T-helper 22 cell (primary cell): Measurements from ENCODE around the gene CKS1B.
"Not testable (repeated sequence)": the region's sequence is repeated elsewhere in the genome, so short reads cannot be mapped to it uniquely, and the experiment has no call there.

Experiments used
- DNase-seq: peaks from one replicate; pipeline ENCODE4 v3.0.0-alpha.2; 2020; ENCODE audit warnings: low read depth

CKS1B gene

DNA sequence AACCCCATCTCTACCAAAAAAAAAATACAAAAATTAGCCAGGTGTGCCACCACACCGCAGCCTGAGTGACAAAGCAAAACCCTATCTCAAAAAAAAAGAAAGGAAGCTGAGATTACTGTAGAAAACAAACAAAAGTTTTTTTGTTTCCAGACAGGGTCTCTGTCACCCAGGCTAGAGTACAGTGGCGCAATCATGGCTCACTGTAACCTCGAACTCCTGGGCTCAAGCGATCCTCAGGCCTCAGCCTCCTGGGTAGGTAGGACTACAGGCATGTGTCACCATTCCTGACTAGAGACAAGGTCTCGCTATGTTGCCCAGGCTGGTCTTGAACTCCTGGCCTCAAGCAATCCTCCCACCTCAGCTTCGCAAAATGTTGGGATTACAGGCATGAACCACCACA lies 10.1 kb upstream of the CKS1B start:
- no peak for DNase-seq

DNA sequence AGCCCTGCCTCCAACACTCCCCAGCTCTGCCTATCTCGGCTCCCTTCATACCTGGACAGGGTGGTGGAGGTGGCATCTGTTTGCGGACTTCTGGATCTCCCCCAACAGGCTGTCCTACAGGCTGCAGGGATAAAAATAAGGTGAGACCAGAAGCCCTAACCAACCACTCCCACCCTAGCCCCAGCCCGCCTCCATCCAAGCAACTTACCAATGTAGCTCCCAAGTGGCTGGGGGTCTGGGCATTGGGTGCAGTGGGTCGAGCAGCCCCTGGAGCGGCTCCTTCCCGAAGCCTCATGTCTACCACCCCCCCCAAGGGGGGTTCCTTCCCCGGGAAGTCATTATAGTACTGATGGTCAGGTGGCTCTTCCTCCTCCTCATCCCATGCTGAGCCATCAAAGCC lies 8.4 kb upstream of the CKS1B start:
- no peak for DNase-seq

DNA sequence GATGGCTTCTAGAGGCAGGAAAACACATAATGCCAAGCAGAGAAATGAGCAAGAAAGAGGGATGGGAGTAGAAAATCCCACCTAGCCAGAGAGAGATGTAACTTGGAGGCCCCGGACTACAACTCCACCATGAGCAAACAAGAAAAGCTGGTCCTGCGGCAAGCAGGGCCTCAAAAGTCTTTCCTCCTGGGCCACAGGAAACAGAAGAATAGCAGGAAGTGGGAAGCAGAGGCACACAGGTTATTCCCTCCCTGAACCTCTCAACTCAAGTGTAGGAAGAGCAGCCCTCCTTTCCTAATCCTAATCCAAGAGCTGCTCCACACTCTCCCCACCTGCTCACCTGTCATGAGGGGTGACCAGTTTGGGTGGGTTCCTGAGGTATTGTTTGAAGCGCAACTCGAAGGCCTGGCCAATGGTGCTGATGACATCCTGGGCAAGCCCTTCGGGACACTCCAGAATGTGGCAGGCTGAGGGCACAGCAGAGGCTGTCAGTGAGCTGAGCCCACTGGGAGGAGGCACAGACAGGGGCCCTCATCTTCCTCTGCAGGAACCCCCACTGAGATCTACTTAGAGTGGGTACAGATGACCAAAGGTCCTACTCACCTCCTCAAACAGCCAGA lies 7.0 kb upstream of the CKS1B start:
- DNase-seq, result no peak

DNA sequence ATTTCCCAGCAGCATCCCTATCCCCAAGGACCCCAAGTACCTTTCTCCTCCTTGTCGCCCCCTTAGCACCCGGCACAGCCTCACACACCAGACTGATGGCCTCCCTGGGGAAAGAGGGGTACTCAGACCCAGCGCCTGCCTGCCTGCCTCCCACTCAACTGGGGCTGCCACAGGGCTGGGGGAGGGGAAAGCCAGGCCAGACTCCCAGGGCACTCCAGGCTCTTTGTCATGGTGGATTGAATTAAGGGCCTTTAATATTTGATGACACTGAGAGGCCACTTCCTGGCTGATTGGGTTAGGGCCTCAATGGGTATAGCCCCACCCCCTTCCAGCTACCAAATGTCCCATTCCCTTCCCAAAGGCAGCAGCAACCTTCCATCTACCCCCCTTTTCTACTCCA lies 5.8 kb upstream of the CKS1B start:
- no peak for DNase-seq

DNA sequence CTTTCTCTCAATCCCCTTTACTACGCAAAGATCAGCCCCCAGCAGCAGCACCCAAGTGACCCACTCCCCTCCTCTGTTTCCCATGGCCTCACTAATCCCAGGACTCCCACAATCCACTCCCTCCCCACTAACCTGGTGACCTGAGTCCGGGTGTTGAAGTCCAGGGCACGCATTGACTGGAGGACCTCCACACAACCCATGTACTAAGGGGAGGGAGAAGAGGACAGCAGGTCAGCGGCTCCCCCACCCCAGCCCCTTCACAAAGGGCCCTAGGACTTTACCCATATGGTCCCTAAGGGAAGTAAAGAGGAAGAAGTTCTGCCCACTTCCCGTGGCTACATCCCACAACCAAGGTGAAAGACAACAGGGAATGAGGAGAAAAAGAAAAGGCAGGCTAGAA lies 5.2 kb upstream of the CKS1B start:
- DNase-seq, result no peak

DNA sequence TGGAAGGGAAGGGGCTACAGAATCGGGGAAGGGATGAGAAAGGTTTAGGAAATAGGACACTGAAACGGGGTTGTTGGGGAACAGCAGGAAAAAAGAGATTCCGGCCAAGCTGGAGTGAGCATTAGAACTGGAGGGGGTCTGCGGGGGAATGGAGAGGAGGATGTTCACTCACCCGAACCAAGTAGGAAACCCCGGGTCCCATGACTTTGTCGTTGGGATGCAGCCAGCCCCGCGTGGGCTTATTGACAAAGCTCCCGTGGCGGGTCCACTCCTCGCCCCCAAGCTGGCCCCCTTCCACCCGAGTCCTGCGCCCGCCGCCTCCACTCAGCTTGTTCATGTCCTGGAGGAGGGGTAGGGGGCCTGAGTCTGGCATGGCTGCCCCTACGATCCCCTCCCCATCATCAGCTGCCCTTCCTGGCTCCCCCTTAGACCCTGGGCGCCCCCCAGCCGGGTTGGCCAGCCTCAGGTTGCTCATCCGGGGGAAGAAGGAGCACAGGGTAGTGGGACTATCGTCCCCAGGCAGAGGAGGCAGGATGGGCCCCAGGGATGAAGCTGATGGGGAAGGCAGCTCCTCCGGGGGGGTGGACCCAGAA lies 4.5 kb upstream of the CKS1B start:
- DNase-seq, result no peak

DNA sequence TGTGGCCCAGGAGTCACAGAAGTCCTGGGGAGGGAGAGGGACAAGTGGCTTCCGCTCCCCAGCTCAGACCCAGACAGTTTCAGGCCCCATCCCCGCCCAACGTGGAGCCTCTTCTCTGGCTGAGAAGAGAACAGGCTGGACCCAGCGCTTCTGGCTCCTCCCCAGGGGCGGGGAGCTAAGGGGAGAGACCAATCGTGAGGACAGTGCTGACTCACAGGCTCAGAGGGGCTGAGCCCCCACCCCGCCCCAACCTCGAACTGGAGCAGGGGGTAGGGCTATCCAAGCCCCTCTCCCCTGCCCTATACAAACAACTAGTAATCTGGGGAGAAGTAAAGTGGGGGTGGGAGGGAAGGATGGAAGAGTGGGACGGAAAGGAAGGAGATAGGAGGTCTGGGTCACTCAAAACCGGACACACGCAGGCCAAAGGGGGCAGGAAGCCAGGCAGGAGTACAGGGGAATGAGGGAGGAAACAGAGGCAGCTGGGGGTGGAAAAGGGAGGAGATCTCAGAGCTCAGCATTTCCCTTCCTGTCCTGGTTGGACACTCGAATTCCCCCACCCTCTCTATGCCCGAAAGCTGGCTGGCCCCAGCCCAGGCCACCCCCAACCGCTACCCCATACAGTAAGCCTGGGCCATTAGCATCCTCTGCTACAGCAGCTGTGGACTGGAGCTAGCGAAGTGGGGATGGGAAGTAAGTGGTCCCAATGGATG lies 3.7 kb upstream of the CKS1B start, which contains the start of gene SHC1:
Gene SHC1 (minus strand): TSS at position 117 of the 710 bp plus-strand sequence. CDS start 221 bp downstream, outside the sequence.
- DNase-seq, result no peak

DNA sequence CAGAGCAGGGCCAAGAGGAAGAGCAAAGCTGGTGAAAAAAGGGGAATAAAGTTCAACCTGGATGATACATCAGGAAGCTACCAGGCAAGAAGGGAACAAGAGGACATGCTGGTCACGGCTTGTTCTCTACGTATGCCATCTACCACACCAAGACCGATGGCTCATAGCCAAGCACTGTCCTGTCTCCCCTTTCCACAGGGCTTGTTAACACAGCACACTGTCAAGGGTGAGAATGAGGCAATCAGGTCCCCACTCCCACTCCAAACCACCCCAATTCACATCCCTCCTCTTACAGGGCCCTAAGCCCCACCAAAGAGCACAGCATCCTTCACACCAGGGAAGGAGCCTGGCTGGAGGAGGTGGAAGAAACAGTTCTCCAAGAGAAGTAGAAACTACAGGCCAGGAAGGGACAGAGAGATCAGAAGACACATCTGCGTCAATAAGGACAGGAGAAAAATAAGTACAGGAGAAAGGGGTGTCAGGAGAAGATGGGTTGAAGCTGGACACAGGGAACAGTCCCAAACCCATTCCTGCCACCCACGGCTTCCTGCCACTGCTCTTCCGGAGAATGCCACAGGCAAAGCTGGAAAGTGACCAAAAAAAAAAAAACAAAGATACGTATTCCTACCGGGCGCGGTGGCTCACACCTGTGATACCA lies 3.0 kb upstream of the CKS1B start:
- no peak for DNase-seq

DNA sequence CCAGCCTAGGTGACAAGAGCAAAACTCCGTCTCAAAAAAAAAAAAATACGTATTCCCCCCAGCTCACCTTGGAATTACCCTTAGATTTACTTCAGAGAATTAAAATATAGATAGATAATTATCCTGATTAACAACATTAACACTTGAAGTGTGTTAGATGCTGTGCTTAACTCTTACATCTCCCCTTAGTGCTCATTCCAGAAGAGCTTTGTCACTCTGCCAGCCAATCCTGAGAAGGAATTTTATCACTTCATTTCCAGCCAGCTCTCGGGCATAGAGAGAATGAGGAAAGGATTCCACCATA lies 2.3 kb upstream of the CKS1B start:
- no peak for DNase-seq

DNA sequence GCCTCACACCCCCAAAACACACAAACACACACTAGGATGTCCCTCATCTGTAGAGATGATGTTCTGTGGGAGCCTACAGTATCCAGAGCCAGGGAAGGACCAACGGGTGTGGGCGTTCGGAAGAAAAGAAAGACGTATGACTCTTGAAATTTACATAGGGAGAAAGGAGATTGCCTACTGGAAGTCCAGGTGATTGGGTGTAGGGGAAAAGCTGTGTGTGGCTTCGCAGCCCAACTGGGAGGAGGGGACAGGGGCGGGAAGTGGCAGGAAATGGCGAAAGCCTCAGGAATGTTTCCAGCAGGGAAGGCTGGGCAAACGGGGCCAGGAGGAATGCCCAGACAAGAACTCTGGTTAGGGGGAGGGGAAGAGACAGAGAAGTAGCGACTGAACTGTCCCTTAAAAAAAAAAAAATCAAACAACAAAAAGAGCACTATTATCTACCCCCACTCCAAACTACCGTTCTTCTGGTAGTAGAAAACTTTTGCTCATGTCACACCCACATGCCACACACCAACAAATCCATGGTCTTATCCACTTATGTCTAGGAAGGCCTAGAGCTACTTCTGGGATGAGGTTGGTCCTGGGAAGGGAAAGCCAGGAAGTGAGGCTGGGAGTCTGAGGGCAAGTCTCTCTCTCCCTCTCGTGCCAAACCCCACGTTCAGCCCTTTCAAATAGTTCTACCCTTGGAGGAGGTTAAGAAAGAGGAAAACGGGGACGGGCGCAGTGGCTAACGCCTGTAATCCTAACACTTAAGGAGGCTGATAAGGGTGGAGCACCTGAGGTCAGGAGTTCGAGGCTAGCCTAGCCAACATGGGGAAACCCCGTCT lies 1.8 kb upstream of the CKS1B start:
- DNase-seq, result no peak

DNA sequence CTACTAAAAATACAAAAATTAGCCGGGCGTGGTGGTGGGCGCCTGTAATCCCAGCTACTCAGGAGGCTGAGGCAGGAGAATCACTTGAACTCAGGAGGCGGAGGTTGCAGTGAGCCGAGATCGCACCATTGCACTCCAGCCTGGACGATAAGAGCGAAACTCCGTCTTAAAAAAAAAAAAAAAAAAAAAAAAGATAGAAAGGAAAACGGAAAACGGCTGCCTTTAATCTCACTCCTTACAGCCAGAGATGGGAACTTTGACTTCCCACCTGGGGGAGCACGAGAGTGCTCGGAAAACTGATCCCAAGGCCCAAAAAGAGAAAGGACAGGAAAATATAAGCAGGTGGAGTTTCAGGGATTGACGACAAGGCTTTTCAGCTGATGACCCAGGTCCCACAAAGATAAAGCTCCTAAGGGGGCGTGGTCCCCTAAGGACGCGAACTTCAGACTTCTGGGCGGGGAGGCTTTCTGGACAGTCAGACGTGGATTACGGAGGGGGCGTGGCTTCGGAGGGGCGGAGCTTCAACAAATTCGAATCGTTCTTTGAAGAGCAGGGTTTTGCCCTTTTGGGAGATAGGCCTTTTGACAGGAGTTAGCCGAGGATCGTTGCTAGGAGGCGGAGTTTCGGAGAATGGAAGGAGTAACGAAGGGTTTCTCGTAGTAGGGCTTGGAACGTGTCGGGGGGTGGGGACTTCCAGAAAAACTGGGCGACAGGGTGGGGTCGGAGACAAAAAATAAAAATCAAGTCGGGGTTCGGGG lies 958 bp upstream of the CKS1B start:
- DNase-seq, result peak; percentile 82

DNA sequence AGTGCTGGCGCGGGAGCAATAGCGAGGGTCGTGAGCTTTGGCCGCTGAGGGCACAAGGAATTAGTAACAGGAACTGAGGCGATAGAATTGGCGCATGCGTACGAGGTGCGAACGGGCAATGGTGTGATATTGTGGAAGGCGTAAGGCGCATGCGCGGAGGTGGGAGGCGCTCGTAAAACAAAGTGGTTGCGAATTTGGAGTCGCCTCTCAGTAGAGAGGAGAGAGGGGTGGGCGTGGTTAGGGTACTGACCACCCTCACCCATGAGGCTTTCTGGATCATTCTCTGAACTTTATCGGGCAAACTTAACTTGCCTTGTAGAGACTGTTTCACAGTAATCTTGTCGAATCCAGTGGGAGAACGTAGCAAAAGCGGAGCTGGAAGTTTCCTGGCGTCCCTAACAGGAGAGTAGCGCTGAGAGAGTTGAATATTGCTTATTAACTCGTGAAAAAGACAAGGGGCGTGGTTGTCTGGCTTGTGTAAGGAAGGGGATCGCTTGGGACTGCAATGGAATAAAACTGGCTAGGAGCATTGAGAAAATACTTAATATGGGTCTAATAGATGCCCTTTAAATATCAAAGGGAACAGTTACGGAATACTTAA lies 427 bp downstream of the CKS1B start:
- DNase-seq, result peak; percentile 91

DNA sequence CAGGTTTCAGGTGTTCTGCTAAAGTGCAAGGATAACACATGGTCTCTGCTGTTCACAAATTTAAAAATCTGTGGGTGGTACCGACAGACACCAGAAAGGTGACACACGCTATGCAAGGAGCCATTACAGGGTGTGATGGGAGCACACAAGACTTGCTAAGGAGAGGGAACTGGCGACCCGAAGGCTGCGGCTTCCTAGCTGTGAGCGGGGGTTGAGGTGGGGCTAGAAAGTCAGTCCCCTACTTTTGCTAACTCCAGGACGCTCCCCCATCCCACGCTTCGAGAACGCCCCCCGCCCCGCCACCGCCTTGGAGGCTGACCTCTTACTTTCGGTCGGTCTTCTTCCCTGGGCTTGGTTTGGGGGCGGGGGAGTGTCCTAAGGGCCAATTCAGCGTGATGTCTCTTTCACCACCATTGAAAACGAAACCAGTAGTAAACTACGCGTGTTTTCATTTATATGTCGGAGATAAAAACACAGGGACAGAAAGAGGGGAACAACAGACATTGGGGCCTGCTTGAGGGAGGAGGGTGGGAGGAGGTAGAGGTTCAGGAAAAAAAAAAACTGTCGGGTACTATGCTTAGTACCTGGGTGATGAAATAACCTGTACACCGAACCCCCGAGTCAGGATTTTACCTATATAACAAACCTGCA lies 1.1 kb downstream of the CKS1B start:
- DNase-seq, result peak; percentile 41

DNA sequence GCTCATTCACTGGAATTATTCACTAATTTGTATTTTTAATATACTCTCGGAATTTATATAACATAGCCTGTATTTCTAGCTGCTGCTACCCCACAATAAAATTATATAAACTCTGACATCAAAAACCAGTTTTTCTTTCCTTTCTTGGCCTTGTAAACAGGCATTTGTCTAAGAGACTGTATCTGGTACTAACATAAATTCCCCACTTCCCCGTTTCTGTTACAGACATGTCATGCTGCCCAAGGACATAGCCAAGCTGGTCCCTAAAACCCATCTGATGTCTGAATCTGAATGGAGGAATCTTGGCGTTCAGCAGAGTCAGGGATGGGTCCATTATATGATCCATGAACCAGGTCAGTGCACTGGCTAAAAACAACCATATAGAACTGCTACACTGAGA lies 3.3 kb downstream of the CKS1B start:
- not testable (repeated sequence) for DNase-seq

DNA sequence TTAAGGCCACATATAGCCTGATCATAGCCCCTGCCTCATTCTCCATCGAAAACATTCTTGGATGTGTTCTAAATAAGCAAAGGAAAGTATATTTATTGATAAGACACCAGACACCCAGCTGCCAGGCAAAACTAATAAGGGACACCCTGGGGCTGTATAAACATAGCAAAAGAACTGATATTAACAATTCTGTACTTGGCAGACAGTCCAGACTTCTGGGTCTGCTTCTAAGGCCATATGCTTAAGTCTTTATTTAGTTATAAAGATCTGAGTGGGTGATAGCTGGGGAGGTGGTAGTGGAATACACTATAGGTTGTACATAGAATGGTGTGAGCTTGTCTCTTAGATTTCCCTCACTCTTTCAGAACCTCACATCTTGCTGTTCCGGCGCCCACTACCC lies 3.9 kb downstream of the CKS1B start:
- DNase-seq, result no peak

DNA sequence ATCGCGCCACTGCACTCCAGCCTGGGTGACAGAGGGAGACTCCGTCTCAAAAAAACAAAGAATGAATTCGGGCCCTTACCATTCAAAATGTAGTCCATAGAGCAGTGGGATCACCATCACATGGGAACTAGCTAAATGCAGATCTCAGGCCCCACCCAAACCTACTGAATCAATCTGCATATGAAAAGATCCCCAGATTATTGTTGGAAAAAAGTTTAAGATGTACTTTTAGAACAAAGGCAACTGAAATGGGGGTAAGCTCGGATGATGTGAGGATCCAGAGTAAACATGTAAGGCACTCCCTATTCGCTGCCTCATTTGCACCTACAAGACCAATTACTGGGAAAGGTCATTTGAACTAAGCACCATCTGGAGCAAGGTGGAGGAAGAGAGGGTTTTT lies 7.9 kb downstream of the CKS1B start:
- no peak for DNase-seq

DNA sequence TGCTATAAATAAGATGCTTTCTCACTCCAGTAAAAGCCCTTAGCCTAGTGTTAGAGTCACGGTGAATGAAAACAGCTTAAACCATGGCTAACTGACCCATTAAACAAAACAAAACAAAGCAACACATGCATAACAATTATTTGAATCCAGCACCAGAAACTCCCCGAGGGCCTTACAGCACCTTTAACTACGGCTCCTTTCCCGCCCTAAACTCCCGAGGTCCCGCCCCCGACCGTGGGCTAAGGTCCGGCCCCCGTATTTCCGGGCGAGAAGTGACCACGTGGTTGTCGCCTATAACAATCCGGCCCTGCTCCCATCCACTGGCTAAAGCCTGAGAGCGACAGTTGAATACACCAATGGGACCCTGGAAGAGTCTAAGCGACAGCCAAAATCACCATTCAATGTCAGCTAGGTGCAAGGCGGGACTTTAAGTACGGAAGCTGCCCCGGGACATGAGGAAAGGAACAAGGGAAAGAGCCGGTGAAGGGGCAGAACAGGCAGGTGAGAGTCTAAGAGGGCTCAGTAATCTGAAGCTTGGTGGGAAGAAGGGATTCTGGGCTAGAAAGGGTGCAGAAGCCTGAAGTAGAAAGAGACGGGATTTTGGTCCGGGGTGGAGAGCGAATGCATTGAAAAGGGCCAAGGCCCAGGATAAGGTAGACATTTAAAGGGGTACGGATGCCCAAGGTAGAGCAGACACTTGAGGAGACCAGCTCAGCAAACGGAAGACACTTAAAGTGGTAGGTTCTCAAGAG lies 8.6 kb downstream of the CKS1B start, which contains the start of gene FLAD1:
Gene FLAD1 (plus strand): TSS at position 448 of the 752 bp plus-strand sequence. CDS start 351 bp downstream, outside the sequence.
- DNase-seq, result peak; percentile 96

DNA sequence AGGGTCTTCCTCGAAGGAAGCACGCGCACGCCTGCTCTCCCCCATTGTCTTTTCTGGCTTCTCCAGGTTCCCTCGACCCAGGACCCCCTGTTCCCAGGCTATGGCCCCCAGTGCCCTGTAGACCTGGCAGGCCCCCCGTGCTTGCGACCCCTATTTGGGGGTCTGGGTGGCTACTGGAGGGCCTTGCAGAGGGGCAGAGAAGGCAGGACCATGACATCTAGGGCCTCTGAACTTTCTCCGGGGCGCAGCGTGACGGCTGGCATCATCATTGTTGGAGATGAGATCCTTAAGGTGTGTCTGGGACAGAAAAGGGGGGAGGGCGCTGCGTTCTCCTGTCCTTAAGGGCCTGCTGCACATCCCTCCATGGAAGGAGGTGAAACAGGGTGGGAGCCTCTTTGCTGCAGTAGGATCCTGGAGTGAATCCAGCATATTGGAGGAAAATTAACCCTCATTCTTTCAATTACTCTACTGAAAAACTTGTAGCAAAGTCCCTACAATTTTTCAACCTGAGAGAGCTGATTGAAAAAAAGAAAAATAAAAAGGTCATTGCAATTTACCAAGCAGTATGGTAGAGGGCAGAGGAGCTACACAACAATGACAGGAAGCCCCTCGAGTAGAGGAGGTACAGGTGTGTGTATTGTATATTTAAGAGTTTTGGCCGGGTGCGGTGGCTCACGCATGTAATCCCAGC lies 9.4 kb downstream of the CKS1B start:
- DNase-seq, result no peak

DNA sequence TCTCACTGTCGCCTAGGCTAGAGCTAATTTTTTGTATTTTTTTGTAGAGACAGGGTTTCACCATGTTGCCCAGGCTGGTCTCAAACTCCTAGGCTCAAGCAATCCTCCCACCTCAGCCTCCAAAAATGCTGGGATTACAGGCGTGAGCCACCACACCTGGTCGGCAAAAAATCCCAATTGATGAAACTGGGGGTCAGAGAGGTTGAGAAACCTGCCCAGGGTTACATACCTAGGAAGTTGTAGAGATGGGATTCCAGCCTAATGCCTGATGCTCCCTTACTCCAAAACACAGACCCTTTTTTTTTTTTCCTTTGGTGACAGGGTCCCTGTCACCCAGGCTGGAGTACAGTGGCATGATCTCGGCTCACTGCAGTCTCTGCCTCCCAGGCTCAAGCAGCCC lies 12.3 kb downstream of the CKS1B start:
- DNase-seq, result not testable (repeated sequence)
